B cell (primary cell): ENCODE results near the gene OST4. TPM values are rescaled to one million over a fixed set of nuclear protein-coding genes. Genes with fewer than 3 reads are reported as not detected.
A peak's percentile ranks its signal among the peaks of the same experiment; 100 is the strongest.
"Not testable (repeated sequence)": the region's sequence is repeated elsewhere in the genome, so short reads cannot be mapped to it uniquely, and the experiment has no call there.

Experiments
- ATAC-seq: fragments of 200-7000 bp; cut with Tn5 transposase; one replicate; pipeline ENCODE4 v1.10.0; 2021; ENCODE audit warnings: low read depth, mild to moderate bottlenecking, moderate number of reproducible peaks, moderate library complexity
- CTCF ChIA-PET: fragments of 350-600 bp; sonication (Branson Sonifier 250); formaldehyde crosslinking; loops from one replicate; lab custom pipeline; 2021; ENCODE audit warnings: antibody characterized with exemption, inconsistent platforms; lab: Charles Lee
- POLR2A ChIA-PET: fragments of 350-600 bp; sonication (Branson Sonifier 250); formaldehyde crosslinking; loops from one replicate; lab custom pipeline; 2021; ENCODE audit warnings: antibody characterized with exemption; lab: Charles Lee
- DNase-seq: peaks from one replicate; pipeline ENCODE4 v3.0.0; 2013
- H2AFZ ChIP-seq: 2 replicates; pipeline ENCODE4 v1.6.1; 2012; ENCODE audit warnings: mild to moderate bottlenecking, low read depth, low read length; ENCODE audit not compliant: insufficient read depth, poor library complexity, severe bottlenecking
- H3K27ac ChIP-seq, 2 donors: 1 replicate in 1 of 2; 2 replicates in 1 of 2; pipeline ENCODE4 v1.5.1; 2012 to 2013; ENCODE audit warnings: low read length in 2 of 2, mild to moderate bottlenecking in 2 of 2, moderate library complexity in 1 of 2
- H3K27me3 ChIP-seq, 4 experiments: fragments of 200-600 bp in 1 of 4; sonication (generic) in 1 of 4; replicated peaks in 1 of 4; 1 replicate in 2 of 4; 2 replicates in 2 of 4; pipeline versions ENCODE4 v1.6.1 to v1.7.0; 2013 to 2016; ENCODE audit warnings: low read length in 3 of 4, mild to moderate bottlenecking in 2 of 4, mixed read lengths in 1 of 4, moderate library complexity in 1 of 4; ENCODE audit not compliant: insufficient read depth in 4 of 4, control insufficient read depth in 3 of 4; ENCODE audit errors: control extremely low read depth in 1 of 4
- H3K36me3 ChIP-seq, 2 experiments: replicated peaks in 1 of 2; 1 replicate in 1 of 2; 2 replicates in 1 of 2; pipeline versions ENCODE4 v1.6.1 to v1.7.1; 2013; ENCODE audit warnings: low read length in 1 of 2; ENCODE audit not compliant: insufficient read depth in 2 of 2, control insufficient read depth in 1 of 2; ENCODE audit errors: control extremely low read depth in 1 of 2, extremely low read depth in 1 of 2
- H3K4me1 ChIP-seq, 2 donors: fragments of 200-600 bp in 1 of 2; sonication (generic) in 1 of 2; 1 replicate in 1 of 2; 2 replicates in 1 of 2; pipeline versions ENCODE4 v1.5.1 to v1.6.1; 2013 to 2017; ENCODE audit warnings: low read length in 2 of 2; ENCODE audit not compliant: control insufficient read depth in 2 of 2, insufficient read depth in 2 of 2
- H3K4me2 ChIP-seq: replicated peaks from 2 replicates; pipeline ENCODE3; 2012; ENCODE audit warnings: mild to moderate bottlenecking, low read depth, low read length; ENCODE audit not compliant: poor library complexity, severe bottlenecking
- H3K4me3 ChIP-seq, 5 experiments: fragments of 200-600 bp in 1 of 5; sonication (generic) in 1 of 5; 1 replicate in 3 of 5; 2 replicates in 2 of 5; pipeline versions ENCODE4 v1.5.1 to v1.7.0; 2011 to 2016; ENCODE audit warnings: low read length in 4 of 5, mild to moderate bottlenecking in 4 of 5, low read depth in 2 of 5, control low read depth in 1 of 5, moderate library complexity in 1 of 5; ENCODE audit not compliant: insufficient read depth in 1 of 5; ENCODE audit errors: control extremely low read depth in 1 of 5, extremely low read depth in 1 of 5
- H3K79me2 ChIP-seq: fragments of 200-600 bp; sonication (generic); one replicate; pipeline ENCODE4 v1.6.0; 2016; ENCODE audit warnings: low read length; ENCODE audit not compliant: control insufficient read depth, insufficient read depth
- H3K9ac ChIP-seq: fragments of 200-600 bp; sonication (generic); 2 replicates; pipeline ENCODE4 v1.6.1; 2017; ENCODE audit warnings: mild to moderate bottlenecking, low read length, moderate library complexity
- H3K9me3 ChIP-seq, 3 donors: one replicate each; pipeline versions ENCODE4 v1.6.1 to v1.7.1; 2013; ENCODE audit warnings: low read length in 2 of 3; ENCODE audit not compliant: control insufficient read depth in 2 of 3, insufficient read depth in 1 of 3; ENCODE audit errors: control extremely low read depth in 1 of 3
- H4K20me1 ChIP-seq: 2 replicates; pipeline ENCODE4 v1.6.0; 2012; ENCODE audit warnings: mild to moderate bottlenecking, low read length; ENCODE audit not compliant: insufficient read depth, control insufficient read depth, poor library complexity, severe bottlenecking
- H3K27ac Mint-ChIP-seq: one replicate; pipeline ENCODE4 v1.8.0; 2021; ENCODE audit warnings: mixed read lengths
- H3K27me3 Mint-ChIP-seq: one replicate; pipeline ENCODE4 v1.8.0; 2021; ENCODE audit warnings: mixed read lengths
- H3K4me1 Mint-ChIP-seq: one replicate; pipeline ENCODE4 v1.8.0; 2021; ENCODE audit warnings: mixed read lengths
- H3K4me3 Mint-ChIP-seq: one replicate; pipeline ENCODE4 v1.8.0; 2021; ENCODE audit warnings: mixed read lengths
- H3K9me3 Mint-ChIP-seq: one replicate; pipeline ENCODE4 v1.8.0; 2022; ENCODE audit warnings: mixed read lengths; ENCODE audit not compliant: insufficient read depth
- CTCF ChIP-seq: fragments of 200-600 bp; IDR thresholded peaks from one replicate; pipeline ENCODE4 v1.8.0; 2022; ENCODE audit warnings: antibody characterized with exemption, mild to moderate bottlenecking
- EZH2 ChIP-seq: IDR thresholded peaks from 2 replicates; pipeline ENCODE4 v1.6.1; 2012; ENCODE audit warnings: borderline replicate concordance, low read depth, mild to moderate bottlenecking, moderate library complexity, low read length; ENCODE audit not compliant: insufficient read depth, poor library complexity, severe bottlenecking
- WGBS: methylation state at CpG from one replicate; pipeline ENCODE4 v1.1.5; 2013; ENCODE audit warnings: missing lambda C conversion rate; ENCODE audit not compliant: insufficient coverage; 5-methylcytosine and 5-hydroxymethylcytosine counted together
- intact Hi-C: fragments of 100-400 bp; cut with micrococcal nuclease; formaldehyde crosslinking; loops from one replicate; pipeline ENCODE4 v1.10.0; 2022
- polyA plus RNA-seq: library from polyadenylated mRNA; depleted of rRNA; stranded (reverse); fragments of >200 nt; gene quantifications from 2 replicates; pipeline ENCODE4 v1.2.3, GENCODE V29; 2012
- total RNA-seq, 2 donors: library from RNA; stranded (reverse); fragments of 120-200 nt in 1 of 2; gene quantifications; 1 replicate in 1 of 2; 2 replicates in 1 of 2; pipeline versions ENCODE4 v1.2.3 to v1.2.4, GENCODE V29; 2013 to 2022

Gene OST4
- total and polyA plus RNA-seq, 2 donors (not counting 1 experiment from before 2014, with no cell fraction given): 195 to 257 TPM

- no peak for ATAC-seq
- Histone ChIP-seq H3K79me2 (no peaks in the 10 kb centered on the region), H3K9ac (no peak overlapping the region), H3K4me3 (no peak overlapping the region), H3K27ac (no peak overlapping the region), H3K4me1 (peaks cover 30 to 41% of the 10 kb centered on the region in 2 donors), H2AFZ (no peak overlapping the region), H4K20me1 (no peaks in the 10 kb centered on the region), H3K9me3 (no peaks in the 10 kb centered on the region), H3K36me3 (no peaks in the 10 kb centered on the region), H3K27me3 (peaks cover 0 to 11% (median 4%) of the 10 kb centered on the region in 4 experiments), H3K4me2 (no peak overlapping the region)
- Mint-ChIP-seq H3K27ac (peak overlapping the region; percentile 41), H3K4me3 (no peak overlapping the region), H3K27me3 (no peaks in the 10 kb centered on the region), H3K4me1 (peaks cover 50% of the 10 kb centered on the region), H3K9me3 (no peaks in the 10 kb centered on the region)
- no peak for TF ChIP-seq EZH2
- no peak for TF ChIP-seq CTCF
- intact Hi-C loops: no loop called here
- 67% methylated on average over 7 of the region's 7 CpGs for WGBS
- DNase-seq: no peak
- ChIA-PET POLR2A (no interaction called here), CTCF (interaction anchor here (0.5 kb wide), 1 partner anchor 64 kb away, joined by 3 read pairs; no protein-coding TSS in a partner anchor)
These were observed 5.8 kb upstream of the OST4 start for GRCh38 chr2:27077231-27077630.

GRCh38 chr2:27076323-27076722 is 4.9 kb upstream of the OST4 start:
- ChIA-PET POLR2A (no interaction called here), CTCF (no interaction called here)
- Histone ChIP-seq H3K27me3 (peaks cover 0 to 11% (median 4%) of the 10 kb centered on the region in 4 experiments), H4K20me1 (no peaks in the 10 kb centered on the region), H3K9ac (no peak overlapping the region), H3K9me3 (no peaks in the 10 kb centered on the region), H3K4me3 (no peak overlapping the region), H3K4me2 (no peak overlapping the region), H3K27ac (no peak overlapping the region), H3K36me3 (no peaks in the 10 kb centered on the region), H2AFZ (no peak overlapping the region), H3K79me2 (no peaks in the 10 kb centered on the region), H3K4me1 (peaks cover 27 to 36% of the 10 kb centered on the region in 2 donors)
- 100% methylated on average over 4 of the region's 4 CpGs for WGBS
- Mint-ChIP-seq H3K4me3 (no peak overlapping the region), H3K27me3 (no peaks in the 10 kb centered on the region), H3K27ac (peak overlapping the region; percentile 21), H3K9me3 (no peaks in the 10 kb centered on the region), H3K4me1 (peaks cover 48% of the 10 kb centered on the region)
- ATAC-seq (no peak), DNase-seq (no peak)
- TF ChIP-seq EZH2: no peak
- no peak for TF ChIP-seq CTCF
- intact Hi-C loops: no loop called here

- Mint-ChIP-seq H3K4me1 (peaks cover 50% of the 10 kb centered on the region), H3K27ac (peak overlapping the region; percentile 79), H3K4me3 (peak overlapping the region; percentile 62)
- H3K9me3 Mint-ChIP-seq, H3K79me2 ChIP-seq, H3K27me3 Mint-ChIP-seq, H3K27ac ChIP-seq, H3K9me3 ChIP-seq, H4K20me1 ChIP-seq, DNase-seq, H2AFZ ChIP-seq, ATAC-seq, H3K9ac ChIP-seq, H3K36me3 ChIP-seq, intact Hi-C loops, CTCF ChIA-PET: not testable (repeated sequence)
- peaks cover 26 to 34% of the 10 kb centered on the region in 2 donors for H3K4me1 ChIP-seq
- H3K27me3 ChIP-seq: peaks cover 0 to 11% (median 4%) of the 10 kb centered on the region in 4 experiments
- H3K4me3 ChIP-seq: peak overlapping the region in 1 of 5 experiments; percentile 21
- H3K4me2 ChIP-seq: peak overlapping the region; percentile 49
- 60% methylated on average over 5 of the region's 6 CpGs for WGBS
- POLR2A ChIA-PET: interaction anchor here (0.6 kb wide), 1 partner anchor 115 kb away, joined by 4 read pairs; no protein-coding TSS in a partner anchor
These were observed 4.1 kb upstream of the OST4 start for GRCh38 chr2:27075566-27075871.
